GM12891 (cell line): ENCODE results near the gene WFDC2.

ENCODE experiments used
- POLR2A ChIP-seq: IDR thresholded peaks from 2 replicates; pipeline ENCODE4 v1.6.1; 2011; ENCODE audit warnings: low read depth, low read length, control low read depth
- POLR2AphosphoS5 ChIP-seq: IDR thresholded peaks from 2 replicates; pipeline ENCODE4 v1.6.1; 2011; ENCODE audit warnings: low read depth, low read length, control low read depth

DNA sequence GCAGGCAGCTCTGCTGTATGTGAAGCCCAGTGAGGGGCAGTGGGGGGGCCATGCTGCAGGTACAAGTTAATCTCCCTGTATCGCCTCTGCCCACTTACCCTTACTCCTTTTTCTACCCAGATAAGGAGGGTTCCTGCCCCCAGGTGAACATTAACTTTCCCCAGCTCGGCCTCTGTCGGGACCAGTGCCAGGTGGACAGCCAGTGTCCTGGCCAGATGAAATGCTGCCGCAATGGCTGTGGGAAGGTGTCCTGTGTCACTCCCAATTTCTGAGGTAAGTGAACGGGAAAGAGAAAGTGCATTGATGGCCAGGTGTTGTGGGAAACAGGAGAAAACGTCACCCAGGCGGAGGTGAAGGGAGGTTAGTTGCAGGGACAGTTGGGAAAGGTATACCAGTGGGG lies 10.3 kb downstream of the WFDC2 start:
- TF ChIP-seq POLR2A: no peak
- no peak for TF ChIP-seq POLR2AphosphoS5
